ENCODE data around the gene SDCCAG8. TPM values are rescaled to one million over a fixed set of nuclear protein-coding genes. Genes with fewer than 3 reads are reported as not detected.
A peak's percentile ranks its signal among the peaks of the same experiment; 100 is the strongest.

SDCCAG8 gene
- total and polyA plus RNA-seq, 5 experiments from 2014 or later = 26.1 to 43.5 (median 32.1) TPM

- Mint-ChIP-seq H3K27ac (peak overlapping the region in 4 of 10 donors; percentile 33 to 79 (median 52)), H3K27me3 (no peaks in the 10 kb centered on the region), H3K4me1 (peaks cover 5 to 7% (median 6%) of the 10 kb centered on the region in 4 donors), H3K36me3 (peaks cover 0 to 35% (median 10%) of the 10 kb centered on the region in 3 donors), H3K4me3 (peak overlapping the region in 1 of 10 donors; percentile 5), H3K9me3 (no peaks in the 10 kb centered on the region)
- no peak for ATAC-seq
- POLR2A ChIA-PET = no interaction called here
- no peak for DNase-seq
Measured at GRCh38 chr1:243496187-243496646, 240.4 kb downstream of the SDCCAG8 start.

- Mint-ChIP-seq H3K4me3 (no peak overlapping the region), H3K9me3 (no peaks in the 10 kb centered on the region), H3K4me1 (peaks cover 5 to 7% (median 6%) of the 10 kb centered on the region in 4 donors), H3K36me3 (peaks cover 0 to 38% (median 10%) of the 10 kb centered on the region in 3 donors), H3K27ac (peak overlapping the region in 3 of 10 donors; percentile 34 to 79 (median 48)), H3K27me3 (no peaks in the 10 kb centered on the region)
- DNase-seq = no peak
- POLR2A ChIA-PET = no interaction called here
- no peak for ATAC-seq
Measured at GRCh38 chr1:243496806-243497205, 241.0 kb downstream of the SDCCAG8 start.

GRCh38 chr1:243497939-243498681 is 242.3 kb downstream of the SDCCAG8 start:
- Mint-ChIP-seq H3K9me3 (no peaks in the 10 kb centered on the region), H3K36me3 (peaks cover 0 to 48% (median 14%) of the 10 kb centered on the region in 3 donors), H3K27ac (peak overlapping the region in 5 of 10 donors; percentile 6 to 67 (median 59)), H3K4me1 (peaks cover 5 to 7% (median 6%) of the 10 kb centered on the region in 4 donors), H3K4me3 (no peak overlapping the region), H3K27me3 (no peaks in the 10 kb centered on the region)
- DNase-seq (no peak), ATAC-seq (no peak)
- POLR2A ChIA-PET = no interaction called here

DNA sequence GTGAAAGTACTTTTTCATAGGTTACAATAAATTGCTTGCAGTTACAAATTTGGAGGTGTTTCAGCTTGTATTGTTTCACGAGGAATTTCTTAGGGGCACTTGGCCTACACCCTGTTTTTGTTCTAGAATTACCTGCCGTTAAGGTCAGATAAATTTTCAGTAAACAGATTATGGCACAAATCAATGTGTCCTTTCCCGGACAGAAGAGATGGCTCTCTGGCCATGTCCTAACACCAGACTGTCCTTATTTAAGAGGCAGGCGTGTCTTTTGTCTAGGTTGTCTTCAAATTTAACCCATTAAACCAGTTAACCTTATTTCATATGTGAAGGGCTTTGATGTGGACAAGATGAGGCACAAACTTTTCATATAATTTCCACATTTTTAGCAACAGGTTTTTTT is 243.4 kb downstream of the SDCCAG8 start:
- DNase-seq (no peak), ATAC-seq (no peak)
- Mint-ChIP-seq H3K27me3 (no peaks in the 10 kb centered on the region), H3K4me3 (no peak overlapping the region), H3K27ac (no peak overlapping the region), H3K9me3 (no peaks in the 10 kb centered on the region), H3K4me1 (peaks cover 3 to 7% (median 5%) of the 10 kb centered on the region in 4 donors), H3K36me3 (peaks cover 0 to 54% (median 14%) of the 10 kb centered on the region in 3 donors)
- POLR2A ChIA-PET = no interaction called here

DNA sequence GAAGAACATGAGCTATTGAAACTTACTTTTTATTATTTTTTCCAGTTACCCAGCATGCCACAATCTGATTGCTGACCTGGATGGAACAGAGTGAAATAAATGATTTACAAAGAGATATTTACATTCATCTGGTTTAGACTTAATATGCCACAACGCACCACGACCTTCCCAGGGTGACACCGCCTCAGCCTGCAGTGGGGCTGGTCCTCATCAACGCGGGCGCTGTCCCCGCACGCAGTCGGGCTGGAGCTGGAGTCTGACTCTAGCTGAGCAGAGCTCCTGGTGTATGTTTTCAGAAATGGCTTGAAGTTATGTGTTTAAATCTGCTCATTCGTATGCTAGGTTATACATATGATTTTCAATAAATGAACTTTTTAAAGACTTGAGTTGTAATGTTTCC is 243.9 kb downstream of the SDCCAG8 start:
- Mint-ChIP-seq H3K27ac (peak overlapping the region in 1 of 10 donors; percentile 75), H3K9me3 (no peaks in the 10 kb centered on the region), H3K4me3 (no peak overlapping the region), H3K27me3 (no peaks in the 10 kb centered on the region), H3K4me1 (peaks cover 3 to 7% (median 5%) of the 10 kb centered on the region in 4 donors), H3K36me3 (peaks cover 0 to 54% (median 13%) of the 10 kb centered on the region in 3 donors)
- ATAC-seq (no peak), DNase-seq (no peak)
- POLR2A ChIA-PET = no interaction called here

GRCh38 chr1:243500512-243500911 is 244.7 kb downstream of the SDCCAG8 start:
- POLR2A ChIA-PET = no interaction called here
- H3K4me3 Mint-ChIP-seq = no peak overlapping the region
- H3K27me3 Mint-ChIP-seq = no peaks in the 10 kb centered on the region
- H3K27ac Mint-ChIP-seq = no peak overlapping the region
- ATAC-seq (no peak), DNase-seq (no peak)
- H3K36me3 Mint-ChIP-seq = peaks cover 0 to 61% (median 18%) of the 10 kb centered on the region in 3 donors
- peaks cover 3 to 7% (median 5%) of the 10 kb centered on the region in 4 donors for H3K4me1 Mint-ChIP-seq
- no peaks in the 10 kb centered on the region for H3K9me3 Mint-ChIP-seq

- peaks cover 0 to 64% (median 18%) of the 10 kb centered on the region in 3 donors for H3K36me3 Mint-ChIP-seq
- no peak overlapping the region for H3K4me3 Mint-ChIP-seq
Measured at GRCh38 chr1:243501002-243501401, 245.2 kb downstream of the SDCCAG8 start.

GRCh38 chr1:243503155-243503554 is 247.3 kb downstream of the SDCCAG8 start:
- POLR2A ChIA-PET = interaction anchor here (0.6 kb wide), 1 partner anchor 24 kb away, joined by 4 read pairs; no protein-coding TSS in a partner anchor
- peaks cover 2 to 25% (median 18%) of the 10 kb centered on the region in 4 donors for H3K4me1 Mint-ChIP-seq
- peaks cover 0 to 60% (median 14%) of the 10 kb centered on the region in 3 donors for H3K36me3 Mint-ChIP-seq
- DNase-seq = no peak
- no peaks in the 10 kb centered on the region for H3K27me3 Mint-ChIP-seq
- peak overlapping the region in 2 of 10 donors; percentile 31 to 61 for H3K27ac Mint-ChIP-seq
- ATAC-seq = no peak
- no peaks in the 10 kb centered on the region for H3K9me3 Mint-ChIP-seq
- H3K4me3 Mint-ChIP-seq = no peak overlapping the region

More at GRCh38 chr1:243501002-243501401, 245.2 kb downstream of the SDCCAG8 start:
- Mint-ChIP-seq H3K4me1 (peaks cover 1 to 5% (median 3%) of the 10 kb centered on the region in 4 donors), H3K27me3 (no peaks in the 10 kb centered on the region), H3K27ac (peak overlapping the region in 3 of 10 donors; percentile 5 to 84 (median 56)), H3K9me3 (no peaks in the 10 kb centered on the region)
- DNase-seq (no peak), ATAC-seq (no peak)
- POLR2A ChIA-PET = no interaction called here

- Mint-ChIP-seq H3K27me3 (no peaks in the 10 kb centered on the region), H3K27ac (peak overlapping the region in 6 of 10 donors; percentile 10 to 84 (median 64)), H3K36me3 (peaks cover 5 to 54% (median 12%) of the 10 kb centered on the region in 3 donors), H3K4me1 (peaks cover 14 to 45% (median 41%) of the 10 kb centered on the region in 4 donors), H3K4me3 (peak overlapping the region in 1 of 10 donors; percentile 19), H3K9me3 (no peaks in the 10 kb centered on the region)
- no peak for ATAC-seq
- POLR2A ChIA-PET = no interaction called here
- DNase-seq = no peak
Measured at GRCh38 chr1:243505986-243506689, 250.3 kb downstream of the SDCCAG8 start.

- no peaks in the 10 kb centered on the region for H3K27me3 Mint-ChIP-seq
- H3K9me3 Mint-ChIP-seq = no peaks in the 10 kb centered on the region
- ATAC-seq (no peak), DNase-seq (no peak)
- H3K27ac Mint-ChIP-seq = peak overlapping the region in 7 of 10 donors; percentile 42 to 85 (median 80)
- POLR2A ChIA-PET = no interaction called here
- peak overlapping the region in 7 of 10 donors; percentile 5 to 80 (median 24) for H3K4me3 Mint-ChIP-seq
- H3K4me1 Mint-ChIP-seq = peaks cover 14 to 45% (median 41%) of the 10 kb centered on the region in 4 donors
- H3K36me3 Mint-ChIP-seq = peaks cover 5 to 58% (median 19%) of the 10 kb centered on the region in 3 donors
Measured at GRCh38 chr1:243507001-243507671, 251.3 kb downstream of the SDCCAG8 start.

DNA sequence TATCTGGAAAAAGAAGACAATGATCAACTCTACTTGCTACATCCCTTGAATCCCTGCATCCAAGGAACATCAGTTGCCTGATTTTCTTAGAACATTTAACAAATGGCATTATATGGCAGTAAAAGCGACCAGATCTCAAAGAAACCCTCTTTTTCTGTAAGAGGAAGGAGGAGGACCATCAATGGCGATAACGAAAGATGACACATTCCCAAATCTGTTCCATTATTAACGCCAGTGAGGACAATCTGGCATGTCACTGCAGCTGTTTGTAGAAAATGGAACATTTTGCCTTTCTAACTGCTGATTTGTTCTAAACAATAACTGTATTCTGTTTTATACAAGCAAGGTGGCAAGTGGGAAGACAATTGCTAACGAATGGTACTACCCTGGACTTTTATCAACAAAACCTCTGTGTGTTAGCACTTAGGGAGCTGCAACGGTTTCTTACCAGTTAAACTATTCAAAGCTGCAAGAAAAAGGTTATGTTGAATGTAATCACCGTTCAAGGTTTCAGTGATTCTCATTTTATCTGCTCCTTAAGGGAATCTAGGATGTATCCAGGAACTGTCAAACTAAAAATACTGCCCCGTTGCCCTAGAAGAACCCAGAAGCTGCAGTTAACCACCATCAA is 251.9 kb downstream of the SDCCAG8 start:
- no peaks in the 10 kb centered on the region for H3K9me3 Mint-ChIP-seq
- peaks cover 5 to 58% (median 15%) of the 10 kb centered on the region in 3 donors for H3K36me3 Mint-ChIP-seq
- H3K27me3 Mint-ChIP-seq = no peaks in the 10 kb centered on the region
- DNase-seq (no peak), ATAC-seq (peak; percentile 3 to 14)
- peak overlapping the region in 9 of 10 donors; percentile 76 to 94 (median 84) for H3K27ac Mint-ChIP-seq
- peak overlapping the region; percentile 53 to 89 (median 68) for H3K4me3 Mint-ChIP-seq
- H3K4me1 Mint-ChIP-seq = peaks cover 16 to 45% (median 41%) of the 10 kb centered on the region in 4 donors
- POLR2A ChIA-PET = interaction anchor here (0.7 kb wide), 1 partner anchor 783 kb away, joined by 4 read pairs; no protein-coding TSS in a partner anchor

GRCh38 chr1:243508303-243508713 is 252.5 kb downstream of the SDCCAG8 start:
- Mint-ChIP-seq H3K9me3 (no peaks in the 10 kb centered on the region), H3K36me3 (peaks cover 5 to 55% (median 15%) of the 10 kb centered on the region in 3 donors), H3K4me1 (peaks cover 16 to 45% (median 41%) of the 10 kb centered on the region in 4 donors), H3K27ac (peak overlapping the region; percentile 11 to 94 (median 85)), H3K4me3 (peak overlapping the region; percentile 53 to 89 (median 68)), H3K27me3 (no peaks in the 10 kb centered on the region)
- POLR2A ChIA-PET = interaction anchor here (0.7 kb wide), 1 partner anchor 783 kb away, joined by 4 read pairs; no protein-coding TSS in a partner anchor
- peak; percentile 17 to 71 (median 56) for DNase-seq
- peak; percentile 99 for ATAC-seq
